Keratinocyte (primary cell): Measurements from ENCODE around the gene PNLDC1. TPM values are rescaled to one million over a fixed set of nuclear protein-coding genes. Genes with fewer than 3 reads are reported as not detected.

ENCODE experiments used
- DNase-seq: peaks from one replicate; pipeline ENCODE4 v3.0.0-alpha.2; 2011; ENCODE audit warnings: low read depth, missing footprints, low spot score
- FAIRE-seq: peaks from 2 replicates; lab custom pipeline; 2011; peaks lifted over from hg19 to GRCh38; lab: Jason Lieb, UNC
- H2AFZ ChIP-seq: 2 replicates; pipeline ENCODE4 v1.6.0; 2012; ENCODE audit warnings: low read length, control low read depth, inconsistent platforms; ENCODE audit not compliant: control insufficient read depth
- H3K27ac ChIP-seq: 2 replicates; pipeline ENCODE4 v1.5.1; 2011; ENCODE audit warnings: low read length; ENCODE audit not compliant: control insufficient read depth, insufficient read depth
- H3K27me3 ChIP-seq: 3 replicates; pipeline ENCODE4 v1.6.0; 2011; ENCODE audit warnings: low read length; ENCODE audit not compliant: control insufficient read depth, insufficient read depth; ENCODE audit errors: extremely low read depth
- H3K36me3 ChIP-seq, 2 experiments: 2 replicates in 1 of 2; 3 replicates in 1 of 2; pipeline ENCODE4 v1.5.1; 2011; ENCODE audit warnings: low read length in 2 of 2, mild to moderate bottlenecking in 1 of 2; ENCODE audit not compliant: control insufficient read depth in 2 of 2, insufficient read depth in 2 of 2; ENCODE audit errors: extremely low read depth in 1 of 2
- H3K4me1 ChIP-seq: 3 replicates; pipeline ENCODE4 v1.5.1; 2011; ENCODE audit warnings: low read length; ENCODE audit not compliant: control insufficient read depth, insufficient read depth; ENCODE audit errors: extremely low read depth
- H3K4me2 ChIP-seq: 3 replicates; pipeline ENCODE4 v1.6.0; 2011; ENCODE audit warnings: low read depth, low read length; ENCODE audit not compliant: control insufficient read depth, insufficient read depth; ENCODE audit errors: extremely low read depth
- H3K4me3 ChIP-seq, 3 experiments: fragments of 200-600 bp in 1 of 3; sonication (generic) in 1 of 3; 2 replicates in 2 of 3; 3 replicates in 1 of 3; pipeline ENCODE4 v1.5.1; 2011 to 2016; ENCODE audit warnings: low read length in 3 of 3, mild to moderate bottlenecking in 3 of 3, control low read depth in 2 of 3, inconsistent platforms in 1 of 3, low read depth in 1 of 3, mixed read lengths in 1 of 3, mixed run types in 1 of 3, moderate library complexity in 1 of 3; ENCODE audit not compliant: control insufficient read depth in 2 of 3, insufficient read depth in 2 of 3; ENCODE audit errors: extremely low read depth in 1 of 3
- H3K79me2 ChIP-seq: 2 replicates; pipeline ENCODE4 v1.6.0; 2012; ENCODE audit warnings: low read length; ENCODE audit not compliant: control insufficient read depth, insufficient read depth
- H3K9ac ChIP-seq: 3 replicates; pipeline ENCODE4 v1.6.0; 2011; ENCODE audit warnings: low read length; ENCODE audit not compliant: control insufficient read depth, insufficient read depth; ENCODE audit errors: extremely low read depth
- H3K9me1 ChIP-seq: 3 replicates; pipeline ENCODE4 v1.6.0; 2011; ENCODE audit warnings: low read length; ENCODE audit not compliant: control insufficient read depth, insufficient read depth; ENCODE audit errors: extremely low read depth
- H3K9me3 ChIP-seq: 2 replicates; pipeline ENCODE4 v1.5.1; 2012; ENCODE audit warnings: low read depth, low read length; ENCODE audit not compliant: control insufficient read depth
- H4K20me1 ChIP-seq: 3 replicates; pipeline ENCODE4 v1.6.0; 2011; ENCODE audit warnings: low read length; ENCODE audit not compliant: control insufficient read depth, insufficient read depth; ENCODE audit errors: extremely low read depth
- CTCF ChIP-seq, 3 experiments: IDR thresholded peaks in 1 of 3; conservative IDR thresholded peaks in 1 of 3; optimal IDR thresholded peaks in 1 of 3; 2 replicates in 2 of 3; 3 replicates in 1 of 3; pipeline versions ENCODE3 to v1.5.1; 2011; ENCODE audit warnings: low read length in 3 of 3, mild to moderate bottlenecking in 3 of 3, moderate library complexity in 2 of 3, control low read depth in 1 of 3, inconsistent platforms in 1 of 3; ENCODE audit not compliant: insufficient read depth in 2 of 3; ENCODE audit errors: extremely low read depth in 1 of 3
- EZH2 ChIP-seq: IDR thresholded peaks from one replicate; pipeline ENCODE4 v1.6.1; 2012; ENCODE audit warnings: inconsistent platforms, mild to moderate bottlenecking, low read length, moderate library complexity
- dilution Hi-C: fragments of 300-500 bp; cut with MboI; formaldehyde crosslinking; loops from one replicate; pipeline ENCODE4 v1.7.0; 2020; ENCODE audit warnings: low sequenced_read_pairs; ENCODE audit not compliant: extremely low pct_ligation_motif_present
- polyA plus RNA-seq, 5 experiments: library from polyadenylated mRNA; depleted of rRNA in 3 of 5; stranded (reverse) in 3 of 5; stranded (forward) in 1 of 5; unstranded in 1 of 5; fragments of >200 nt; gene quantifications; 1 replicate in 1 of 5; 2 replicates in 3 of 5; 3 replicates in 1 of 5; pipeline versions ENCODE4 v1.2.1 to v1.2.3, GENCODE V29; 2011 to 2012; ENCODE audit warnings: missing spikeins in 2 of 5, low read depth in 1 of 5, low replicate concordance in 1 of 5

Gene PNLDC1
- polyA plus RNA-seq, 1 donor (not counting 4 experiments of a cell fraction or from before 2014, with no cell fraction given), result 0.14 TPM

DNA sequence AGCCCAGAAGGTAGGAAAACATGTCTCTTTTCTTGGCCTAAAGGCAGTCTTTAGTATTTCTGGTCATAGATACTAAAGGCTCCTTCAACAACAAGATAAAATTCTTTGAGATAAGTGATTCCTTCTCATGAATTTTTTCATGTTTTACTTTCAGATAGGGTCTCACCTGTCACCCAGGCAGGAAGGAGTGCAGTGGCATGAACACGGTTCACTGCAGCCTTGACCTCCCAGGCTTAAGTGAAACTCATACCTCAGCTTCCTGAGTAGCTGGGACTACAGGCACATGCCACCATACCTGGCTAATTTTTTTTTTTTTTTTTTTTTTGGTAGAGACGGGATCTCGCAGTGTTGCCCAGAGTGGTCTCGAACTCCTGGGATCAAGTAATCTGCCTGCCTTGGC, 9.1 kb downstream of the PNLDC1 start:
- Histone ChIP-seq H3K36me3 (no peaks in the 10 kb centered on the region), H3K4me3 (no peak overlapping the region), H3K9me1 (no peaks in the 10 kb centered on the region), H3K79me2 (no peaks in the 10 kb centered on the region), H2AFZ (no peak overlapping the region), H4K20me1 (no peaks in the 10 kb centered on the region), H3K4me1 (peaks cover 7% of the 10 kb centered on the region), H3K9me3 (no peaks in the 10 kb centered on the region), H3K9ac (no peak overlapping the region), H3K27me3 (no peaks in the 10 kb centered on the region), H3K27ac (no peak overlapping the region), H3K4me2 (no peak overlapping the region)
- no peak for DNase-seq
- dilution Hi-C loops, result no loop called here
- TF ChIP-seq EZH2, result no peak
- TF ChIP-seq CTCF (optimal IDR thresholded peaks at IDR 0.05 in 1 of 3, IDR thresholded peaks at IDR 0.05 in 1 of 3, conservative IDR thresholded peaks at IDR 0.05 in 1 of 3; ENCODE audit: extremely low read depth in 1 of 3, insufficient read depth in 2 of 3, low read length in 3 of 3), result no peak
- FAIRE-seq, result no peak

DNA sequence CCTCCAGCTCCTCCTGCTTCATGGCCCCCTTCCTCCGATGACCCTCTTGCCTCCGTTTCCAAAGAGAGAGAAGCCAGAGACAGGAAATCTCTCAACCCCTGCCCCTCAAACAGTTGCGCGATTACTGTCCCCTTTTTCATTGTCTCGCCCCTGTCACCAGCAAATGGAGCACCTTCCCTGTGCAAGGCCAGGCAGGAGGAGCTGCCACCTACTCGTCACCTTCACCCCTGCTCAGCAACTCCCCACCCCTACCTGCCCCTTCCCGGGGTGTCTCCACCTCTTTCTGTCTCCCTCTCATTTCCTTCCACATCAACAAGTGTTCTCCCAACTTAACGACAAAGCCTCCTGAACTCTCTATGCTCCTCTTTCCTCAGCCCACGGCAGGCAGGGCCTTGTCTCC, 13.7 kb downstream of the PNLDC1 start:
- Histone ChIP-seq H3K27ac (no peak overlapping the region), H3K9ac (no peak overlapping the region), H2AFZ (no peak overlapping the region), H3K36me3 (no peaks in the 10 kb centered on the region), H3K27me3 (no peaks in the 10 kb centered on the region), H3K9me3 (no peaks in the 10 kb centered on the region), H3K79me2 (no peaks in the 10 kb centered on the region), H3K4me2 (no peak overlapping the region), H3K4me3 (no peak overlapping the region), H4K20me1 (no peaks in the 10 kb centered on the region), H3K9me1 (no peaks in the 10 kb centered on the region), H3K4me1 (no peaks in the 10 kb centered on the region)
- no peak for TF ChIP-seq CTCF (optimal IDR thresholded peaks at IDR 0.05 in 1 of 3, IDR thresholded peaks at IDR 0.05 in 1 of 3, conservative IDR thresholded peaks at IDR 0.05 in 1 of 3; ENCODE audit: extremely low read depth in 1 of 3, insufficient read depth in 2 of 3, low read length in 3 of 3)
- no peak for TF ChIP-seq EZH2
- FAIRE-seq (no peak), DNase-seq (no peak)
- dilution Hi-C loops, result no loop called here
